Prostate gland (tissue), 2 donors: ENCODE data around the gene GID8.

Experiments used
- POLR2A ChIP-seq: fragments of 450-650 bp; IDR thresholded peaks from one replicate; pipeline ENCODE4 v1.6.1; 2016; ENCODE audit warnings: antibody characterized with exemption, mild to moderate bottlenecking
- POLR2AphosphoS5 ChIP-seq: sonication (generic); formaldehyde crosslinking; IDR thresholded peaks from one replicate; pipeline ENCODE4 v1.6.1; 2017; ENCODE audit warnings: antibody characterized with exemption
- TF ChIP-seq, protein P1 (sequence below), 4 experiments: fragments of 200-600 bp in 2 of 4; fragments of 450-650 bp in 2 of 4; sonication (generic) in 2 of 4; IDR thresholded peaks; 1 replicate in 3 of 4; 2 replicates in 1 of 4; pipeline ENCODE4 v1.5.1; 2016 to 2019; ENCODE audit warnings: antibody characterized with exemption in 4 of 4, mild to moderate bottlenecking in 2 of 4, moderate library complexity in 2 of 4

DNA sequence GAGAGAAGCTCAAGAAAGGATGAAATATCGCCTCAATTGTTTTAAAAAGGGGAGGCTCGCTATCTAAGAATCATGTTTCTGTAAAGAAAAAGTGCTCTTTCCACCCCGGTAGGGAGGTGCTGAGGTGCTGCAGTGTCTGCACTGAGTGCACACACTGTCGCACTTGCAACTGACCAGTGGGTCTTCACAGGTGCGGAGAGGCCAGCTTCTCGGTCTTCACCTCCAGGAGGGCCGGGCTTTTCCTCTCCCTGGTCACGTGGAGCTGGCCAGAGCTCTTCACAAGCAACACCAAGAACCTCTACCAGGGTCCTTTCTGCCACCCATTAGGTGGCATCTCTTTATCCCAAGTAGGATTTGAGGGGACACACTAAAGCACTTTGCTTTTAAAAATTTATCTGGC lies 48.5 kb upstream of the GID8 start:
- TF ChIP-seq, protein P1, sequence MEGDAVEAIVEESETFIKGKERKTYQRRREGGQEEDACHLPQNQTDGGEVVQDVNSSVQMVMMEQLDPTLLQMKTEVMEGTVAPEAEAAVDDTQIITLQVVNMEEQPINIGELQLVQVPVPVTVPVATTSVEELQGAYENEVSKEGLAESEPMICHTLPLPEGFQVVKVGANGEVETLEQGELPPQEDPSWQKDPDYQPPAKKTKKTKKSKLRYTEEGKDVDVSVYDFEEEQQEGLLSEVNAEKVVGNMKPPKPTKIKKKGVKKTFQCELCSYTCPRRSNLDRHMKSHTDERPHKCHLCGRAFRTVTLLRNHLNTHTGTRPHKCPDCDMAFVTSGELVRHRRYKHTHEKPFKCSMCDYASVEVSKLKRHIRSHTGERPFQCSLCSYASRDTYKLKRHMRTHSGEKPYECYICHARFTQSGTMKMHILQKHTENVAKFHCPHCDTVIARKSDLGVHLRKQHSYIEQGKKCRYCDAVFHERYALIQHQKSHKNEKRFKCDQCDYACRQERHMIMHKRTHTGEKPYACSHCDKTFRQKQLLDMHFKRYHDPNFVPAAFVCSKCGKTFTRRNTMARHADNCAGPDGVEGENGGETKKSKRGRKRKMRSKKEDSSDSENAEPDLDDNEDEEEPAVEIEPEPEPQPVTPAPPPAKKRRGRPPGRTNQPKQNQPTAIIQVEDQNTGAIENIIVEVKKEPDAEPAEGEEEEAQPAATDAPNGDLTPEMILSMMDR (IDR thresholded peaks at IDR 0.05) = no peak
- TF ChIP-seq POLR2A = no peak
- TF ChIP-seq POLR2AphosphoS5 = no peak
